AG09309 (cell line): ENCODE data around the gene PHF2.

Source experiments
- DNase-seq: peaks from one replicate; pipeline ENCODE4 v3.0.0-alpha.2; 2010; ENCODE audit warnings: low read depth
- H3K4me3 ChIP-seq: 2 replicates; pipeline ENCODE4 v1.5.1; 2011; ENCODE audit warnings: mild to moderate bottlenecking, low read depth, low read length, moderate library complexity; ENCODE audit not compliant: control insufficient read depth
- TF ChIP-seq, protein P1 (sequence below): IDR thresholded peaks from 2 replicates; pipeline ENCODE4 v1.5.1; 2011; ENCODE audit warnings: mild to moderate bottlenecking, low read depth, low read length, inconsistent platforms; ENCODE audit not compliant: insufficient read depth, control insufficient read depth; ENCODE audit errors: missing control alignments

Gene PHF2

GRCh38 chr9:93629920-93630319 is 53.5 kb downstream of the PHF2 start:
- TF ChIP-seq, protein P1, sequence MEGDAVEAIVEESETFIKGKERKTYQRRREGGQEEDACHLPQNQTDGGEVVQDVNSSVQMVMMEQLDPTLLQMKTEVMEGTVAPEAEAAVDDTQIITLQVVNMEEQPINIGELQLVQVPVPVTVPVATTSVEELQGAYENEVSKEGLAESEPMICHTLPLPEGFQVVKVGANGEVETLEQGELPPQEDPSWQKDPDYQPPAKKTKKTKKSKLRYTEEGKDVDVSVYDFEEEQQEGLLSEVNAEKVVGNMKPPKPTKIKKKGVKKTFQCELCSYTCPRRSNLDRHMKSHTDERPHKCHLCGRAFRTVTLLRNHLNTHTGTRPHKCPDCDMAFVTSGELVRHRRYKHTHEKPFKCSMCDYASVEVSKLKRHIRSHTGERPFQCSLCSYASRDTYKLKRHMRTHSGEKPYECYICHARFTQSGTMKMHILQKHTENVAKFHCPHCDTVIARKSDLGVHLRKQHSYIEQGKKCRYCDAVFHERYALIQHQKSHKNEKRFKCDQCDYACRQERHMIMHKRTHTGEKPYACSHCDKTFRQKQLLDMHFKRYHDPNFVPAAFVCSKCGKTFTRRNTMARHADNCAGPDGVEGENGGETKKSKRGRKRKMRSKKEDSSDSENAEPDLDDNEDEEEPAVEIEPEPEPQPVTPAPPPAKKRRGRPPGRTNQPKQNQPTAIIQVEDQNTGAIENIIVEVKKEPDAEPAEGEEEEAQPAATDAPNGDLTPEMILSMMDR = no peak
- no peak overlapping the region for H3K4me3 ChIP-seq
- DNase-seq = no peak

DNA sequence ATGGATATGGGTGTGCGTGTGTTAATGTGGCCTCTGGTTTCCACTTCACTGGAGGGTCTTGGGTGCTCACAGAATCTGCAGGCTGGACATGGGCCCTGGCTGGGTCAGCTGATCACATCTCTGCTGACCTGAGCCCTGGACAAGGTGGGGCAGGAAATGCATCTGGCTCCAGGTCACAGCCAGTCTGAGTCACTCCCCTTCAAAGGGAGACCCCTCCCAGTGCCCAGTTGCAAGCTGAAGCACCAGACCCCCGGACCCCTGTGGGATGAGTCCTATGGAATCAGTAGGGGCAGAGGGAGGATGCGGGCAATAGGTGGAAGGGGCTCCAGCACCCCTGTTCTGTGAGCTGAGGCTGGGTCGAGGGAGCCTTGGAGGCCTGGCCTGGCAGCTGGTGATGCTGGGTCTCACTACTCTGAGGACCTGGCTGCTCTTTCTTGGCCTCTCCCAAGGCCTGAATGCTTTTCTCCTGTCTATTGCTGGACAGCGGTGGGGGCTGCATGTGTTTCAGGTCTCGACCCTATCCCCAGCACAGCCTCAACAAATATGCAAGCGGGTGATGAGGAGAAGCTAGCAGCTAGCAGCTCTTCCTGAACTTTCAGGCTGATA is 54.5 kb downstream of the PHF2 start:
- no peak for DNase-seq
- H3K4me3 ChIP-seq = no peak overlapping the region
- TF ChIP-seq, protein P1 = no peak

DNA sequence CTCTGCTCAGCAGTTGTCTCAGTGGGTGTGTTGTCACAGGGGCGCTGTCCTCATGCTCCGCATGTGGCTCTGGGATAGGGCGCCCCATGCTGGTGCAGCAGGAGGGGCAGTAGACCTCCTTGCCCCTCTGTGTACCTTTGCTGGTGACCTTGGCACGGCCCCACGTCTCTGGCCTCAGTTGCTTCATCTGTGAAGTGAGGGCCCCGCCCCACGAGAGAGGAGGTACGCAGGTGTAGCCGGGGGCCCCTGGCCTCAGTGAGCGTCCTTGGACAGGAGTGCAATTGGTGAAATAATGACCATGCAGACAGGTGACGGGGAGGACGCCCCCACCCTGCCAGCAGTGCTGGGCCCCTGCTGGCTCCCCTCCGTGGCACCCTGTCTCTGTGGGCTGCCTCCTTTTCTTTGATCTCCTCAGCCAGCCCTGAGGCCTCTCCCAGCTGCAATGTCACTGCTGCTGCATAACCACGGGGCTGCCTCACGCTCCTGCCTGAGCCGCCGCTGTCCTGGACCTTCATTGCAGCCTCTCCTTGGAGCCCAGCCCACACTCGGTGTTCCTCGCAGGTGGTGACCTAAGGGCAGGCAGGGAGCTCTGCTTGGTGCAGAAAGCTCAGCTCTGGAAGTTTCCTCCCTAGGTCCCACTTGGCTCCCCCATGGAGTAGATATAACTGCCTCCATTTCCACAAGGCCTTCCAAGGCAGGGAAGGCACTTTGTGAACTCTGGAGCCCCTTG is 57.3 kb downstream of the PHF2 start:
- DNase-seq = no peak
- no peak overlapping the region for H3K4me3 ChIP-seq
- TF ChIP-seq, protein P1 = no peak

DNA sequence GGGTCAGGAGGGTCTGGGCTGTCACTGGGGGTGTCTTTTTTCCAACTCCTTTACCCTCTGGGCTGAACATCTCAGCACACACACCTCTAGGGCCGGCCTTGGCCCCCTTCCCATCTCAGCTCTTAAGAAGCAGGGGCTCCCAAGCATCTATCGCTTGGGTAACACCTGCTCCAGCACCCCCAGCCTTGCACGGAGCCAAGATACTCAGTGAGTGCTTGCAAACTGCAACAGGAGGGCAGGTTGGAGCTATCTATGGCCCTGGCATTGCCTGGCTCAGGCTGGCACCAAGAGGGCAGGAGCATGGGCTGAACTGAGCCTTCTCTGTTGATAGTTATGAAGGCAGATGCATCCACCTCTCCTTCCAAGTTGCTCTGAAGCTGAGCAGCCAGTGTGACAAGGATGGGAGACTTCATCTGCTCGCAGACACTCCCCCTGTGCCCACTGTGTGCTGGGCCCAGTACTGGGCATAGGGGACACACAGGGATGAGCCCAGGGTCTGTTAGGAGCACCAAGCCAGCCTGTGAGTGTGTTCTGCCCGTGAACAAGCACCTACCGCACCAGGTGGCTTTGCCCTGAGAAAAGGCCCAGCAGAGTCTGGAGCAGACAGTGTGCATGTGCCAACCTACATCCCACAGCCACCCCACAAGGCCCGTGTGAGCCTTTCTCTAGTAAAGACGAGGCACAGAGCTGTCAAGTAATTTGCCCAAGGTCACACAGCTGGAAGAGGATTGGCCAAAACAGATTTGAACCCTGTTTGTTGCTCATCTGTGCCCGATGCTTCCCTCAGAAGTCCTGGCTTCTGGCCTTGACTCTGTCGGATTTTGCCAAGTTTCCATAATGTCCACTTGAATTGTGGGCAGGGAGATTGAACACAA is 58.2 kb downstream of the PHF2 start:
- TF ChIP-seq, protein P1 = no peak
- DNase-seq = no peak

DNA sequence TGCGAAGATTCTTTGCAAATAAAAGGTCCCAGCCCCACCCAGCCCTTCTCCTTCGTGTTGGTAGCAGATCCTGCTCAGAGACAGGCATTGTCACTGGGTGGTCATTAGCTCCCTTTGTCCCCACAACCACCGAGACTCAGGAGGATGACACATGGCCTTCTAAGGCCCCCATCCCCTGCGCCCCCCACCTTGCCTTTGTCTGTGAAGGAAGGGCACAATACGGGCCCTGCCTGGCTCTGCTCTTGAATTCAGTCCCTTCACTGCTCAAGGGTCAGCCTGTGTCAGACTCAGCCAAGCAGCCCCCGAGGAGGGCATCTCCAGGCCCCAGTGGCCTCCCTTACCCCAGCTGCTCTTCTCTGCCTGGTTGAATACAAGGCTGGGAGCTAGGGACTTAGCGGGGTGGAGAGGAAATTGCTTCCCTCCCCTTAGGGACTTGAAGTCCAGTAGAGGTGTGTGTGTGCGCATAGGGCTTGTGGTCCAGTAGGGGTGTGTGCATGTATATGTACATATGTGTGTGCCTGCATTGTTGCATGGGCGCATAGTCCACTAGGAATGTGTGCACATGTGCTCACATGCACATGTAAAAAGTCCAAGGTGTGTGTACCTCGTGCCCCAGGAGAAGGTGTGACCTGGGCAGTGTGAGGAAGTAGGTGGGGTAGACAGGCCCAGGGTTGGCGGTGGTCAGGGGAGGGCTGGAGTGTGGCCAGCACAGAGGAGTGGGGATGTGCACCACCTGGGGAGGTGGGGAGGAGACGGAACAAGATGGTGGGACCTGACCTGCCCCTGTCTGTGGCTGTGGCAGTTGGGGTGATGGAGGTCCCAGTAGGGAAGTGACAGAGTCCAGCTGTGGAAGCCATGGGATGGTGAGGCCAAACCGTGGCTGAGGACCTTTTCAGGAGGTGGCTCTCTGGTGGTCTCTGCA is 59.1 kb downstream of the PHF2 start:
- no peak overlapping the region for H3K4me3 ChIP-seq
- no peak for DNase-seq
- TF ChIP-seq, protein P1 = no peak

More for the DNA sequence above, 58.2 kb downstream of the PHF2 start:
- no peak overlapping the region for H3K4me3 ChIP-seq
